Liver (tissue), 9 donors: ENCODE data around the gene SIRPB1. TPM values are rescaled to one million over a fixed set of nuclear protein-coding genes. Genes with fewer than 3 reads are reported as not detected.

Experiments used
- DNase-seq: peaks from one replicate; pipeline ENCODE4 v3.0.0-alpha.2; 2017; ENCODE audit warnings: low spot score
- H3K27ac ChIP-seq, 2 donors: one replicate each; pipeline ENCODE4 v1.7.0; 2013; ENCODE audit warnings: inconsistent platforms in 2 of 2, low read length in 2 of 2, control low read depth in 1 of 2, low read depth in 1 of 2, mild to moderate bottlenecking in 1 of 2
- H3K27me3 ChIP-seq, 4 donors: one replicate each; pipeline versions ENCODE4 v1.6.1 to v1.7.0; 2013; ENCODE audit warnings: low read length in 3 of 4, inconsistent platforms in 1 of 4, mild to moderate bottlenecking in 1 of 4, moderate library complexity in 1 of 4; ENCODE audit not compliant: control insufficient read depth in 4 of 4, insufficient read depth in 4 of 4
- H3K36me3 ChIP-seq, 4 donors: one replicate each; pipeline versions ENCODE4 v1.6.1 to v1.7.0; 2013; ENCODE audit warnings: low read length in 3 of 4, mild to moderate bottlenecking in 3 of 4, low read depth in 1 of 4, moderate library complexity in 1 of 4; ENCODE audit not compliant: control insufficient read depth in 4 of 4, insufficient read depth in 3 of 4
- H3K4me1 ChIP-seq, 4 donors: one replicate each; pipeline versions ENCODE4 v1.6.1 to v1.7.0; 2013; ENCODE audit warnings: low read length in 3 of 4, mild to moderate bottlenecking in 3 of 4, moderate library complexity in 1 of 4; ENCODE audit not compliant: control insufficient read depth in 4 of 4, insufficient read depth in 4 of 4
- H3K4me3 ChIP-seq, 3 donors: one replicate each; pipeline versions ENCODE4 v1.6.1 to v1.7.0; 2013; ENCODE audit warnings: low read length in 3 of 3, control low read depth in 1 of 3, low read depth in 1 of 3, mild to moderate bottlenecking in 1 of 3
- H3K9ac ChIP-seq, 2 donors: one replicate each; pipeline ENCODE4 v1.7.0; 2013; ENCODE audit warnings: low read length in 2 of 2, mild to moderate bottlenecking in 2 of 2, moderate library complexity in 2 of 2, control low read depth in 1 of 2, low read depth in 1 of 2
- H3K9me3 ChIP-seq, 4 donors: one replicate each; pipeline versions ENCODE4 v1.6.1 to v1.7.0; 2013; ENCODE audit warnings: low read length in 3 of 4; ENCODE audit not compliant: control insufficient read depth in 4 of 4
- EGR1 ChIP-seq, 2 donors: IDR thresholded peaks; 2 replicates each; pipeline ENCODE4 v1.6.1; 2016 to 2018; ENCODE audit warnings: antibody characterized with exemption in 2 of 2, low read depth in 2 of 2
- FOXA1 ChIP-seq: IDR thresholded peaks from 2 replicates; pipeline ENCODE4 v1.6.1; 2016; ENCODE audit warnings: antibody characterized with exemption
- FOXA2 ChIP-seq: IDR thresholded peaks from 2 replicates; pipeline ENCODE4 v1.6.1; 2016; ENCODE audit warnings: antibody characterized with exemption
- GABPA ChIP-seq, 2 donors: IDR thresholded peaks in 1 of 2; conservative IDR thresholded peaks in 1 of 2; 2 replicates each; pipeline ENCODE4 v1.6.1; 2016; ENCODE audit warnings: antibody characterized with exemption in 2 of 2, mild to moderate bottlenecking in 1 of 2, moderate library complexity in 1 of 2
- HNF4A ChIP-seq, 2 donors: conservative IDR thresholded peaks; 2 replicates each; pipeline ENCODE4 v1.6.1; 2016; ENCODE audit warnings: antibody characterized with exemption in 2 of 2, mild to moderate bottlenecking in 2 of 2
- HNF4G ChIP-seq: IDR thresholded peaks from 2 replicates; pipeline ENCODE4 v1.6.1; 2016; ENCODE audit warnings: antibody characterized with exemption
- JUND ChIP-seq, 2 donors: IDR thresholded peaks; 2 replicates each; pipeline ENCODE4 v1.6.1; 2016; ENCODE audit warnings: antibody characterized with exemption in 2 of 2
- NR2F2 ChIP-seq: IDR thresholded peaks from 2 replicates; pipeline ENCODE4 v1.6.1; 2016; ENCODE audit warnings: antibody characterized with exemption
- RXRA ChIP-seq, 2 donors: IDR thresholded peaks; 2 replicates each; pipeline ENCODE4 v1.6.1; 2017 to 2018; ENCODE audit warnings: antibody characterized with exemption in 2 of 2, mild to moderate bottlenecking in 1 of 2
- SP1 ChIP-seq: IDR thresholded peaks from 2 replicates; pipeline ENCODE4 v1.6.1; 2018; ENCODE audit warnings: antibody characterized with exemption, mild to moderate bottlenecking
- TAF1 ChIP-seq: conservative IDR thresholded peaks from 2 replicates; pipeline ENCODE4 v1.6.1; 2016; ENCODE audit warnings: antibody characterized with exemption, mild to moderate bottlenecking
- YY1 ChIP-seq: IDR thresholded peaks from 2 replicates; pipeline ENCODE4 v1.6.1; 2016; ENCODE audit warnings: antibody characterized with exemption, mild to moderate bottlenecking
- WGBS: extraction: QIAGEN DNeasy Blood & Tissue Kit; methylation state at CpG from one replicate; pipeline ENCODE4 v1.1.7; 2013; 5-methylcytosine and 5-hydroxymethylcytosine counted together
- polyA plus RNA-seq, 2 donors: library from polyadenylated mRNA; stranded (reverse) in 1 of 2; unstranded in 1 of 2; fragments of 200-250 nt in 1 of 2; fragments of >200 nt in 1 of 2; fragmentation: Nextera tagmentation in 1 of 2; extraction: Ambion mirVana in 1 of 2; gene quantifications; one replicate each; pipeline versions ENCODE4 v1.2.1 to v1.2.3, GENCODE V29; 2013 to 2015
- total RNA-seq, 2 donors: library from RNA; depleted of rRNA; stranded (reverse); fragments of >200 nt; gene quantifications; one replicate each; pipeline ENCODE4 v1.2.3, GENCODE V29; 2014
- TF ChIP-seq, protein P1 (sequence below): fragments of 150-350 bp; IDR thresholded peaks from 2 replicates; pipeline ENCODE4 v1.5.1; 2017; ENCODE audit warnings: improper control_type of control experiment, low read depth, low read length; ENCODE audit not compliant: missing input control
- TF ChIP-seq, protein P2 (sequence below): IDR thresholded peaks from 2 replicates; pipeline ENCODE4 v1.6.1; 2016; ENCODE audit warnings: antibody characterized with exemption, mild to moderate bottlenecking
- TF ChIP-seq, protein P3 (sequence below): IDR thresholded peaks from 2 replicates; pipeline ENCODE4 v1.6.1; 2016; ENCODE audit warnings: antibody characterized with exemption
- donor health status: healthy.
- donor health status: healthy.
- donor health status: healthy.
- donor health status: healthy.
- donor health status: healthy.

Gene SIRPB1
- total and polyA plus RNA-seq, 4 donors, result 0.47 to 4.4 (median 1.4) TPM

DNA sequence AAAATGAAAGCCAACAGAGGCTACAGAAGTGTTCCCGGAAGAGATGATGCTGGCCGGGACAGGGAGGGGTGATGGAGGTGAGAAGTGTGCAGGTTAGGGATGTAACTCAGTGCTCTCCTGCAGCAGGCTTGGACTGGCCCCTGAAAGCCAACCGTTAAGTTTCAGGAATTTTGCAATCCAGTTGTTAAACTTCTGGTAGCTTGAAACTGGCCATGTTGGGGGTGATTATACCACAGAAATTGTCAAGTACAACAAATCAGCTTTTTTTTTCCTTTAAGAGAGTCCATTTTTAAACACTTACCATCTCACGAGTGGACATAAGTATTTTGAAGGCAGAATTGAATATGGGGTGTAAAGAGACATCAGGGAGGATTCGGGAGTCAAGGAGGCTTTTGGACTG lies 8.8 kb upstream of the SIRPB1 start:
- WGBS, result 65% methylated on average over 5 of the region's 5 CpGs
- Histone ChIP-seq H3K27me3 (no peaks in the 10 kb centered on the region), H3K27ac (no peak overlapping the region), H3K36me3 (no peaks in the 10 kb centered on the region), H3K4me1 (no peaks in the 10 kb centered on the region), H3K4me3 (no peak overlapping the region), H3K9ac (no peak overlapping the region), H3K9me3 (no peaks in the 10 kb centered on the region)
- DNase-seq, result no peak
- TF ChIP-seq EGR1 (IDR thresholded peaks at IDR 0.05; ENCODE audit: low read depth in 2 of 2), result no peak
- no peak for TF ChIP-seq HNF4G
- no peak for TF ChIP-seq NR2F2
- TF ChIP-seq RXRA (IDR thresholded peaks at IDR 0.05), result no peak
- TF ChIP-seq, protein P1, sequence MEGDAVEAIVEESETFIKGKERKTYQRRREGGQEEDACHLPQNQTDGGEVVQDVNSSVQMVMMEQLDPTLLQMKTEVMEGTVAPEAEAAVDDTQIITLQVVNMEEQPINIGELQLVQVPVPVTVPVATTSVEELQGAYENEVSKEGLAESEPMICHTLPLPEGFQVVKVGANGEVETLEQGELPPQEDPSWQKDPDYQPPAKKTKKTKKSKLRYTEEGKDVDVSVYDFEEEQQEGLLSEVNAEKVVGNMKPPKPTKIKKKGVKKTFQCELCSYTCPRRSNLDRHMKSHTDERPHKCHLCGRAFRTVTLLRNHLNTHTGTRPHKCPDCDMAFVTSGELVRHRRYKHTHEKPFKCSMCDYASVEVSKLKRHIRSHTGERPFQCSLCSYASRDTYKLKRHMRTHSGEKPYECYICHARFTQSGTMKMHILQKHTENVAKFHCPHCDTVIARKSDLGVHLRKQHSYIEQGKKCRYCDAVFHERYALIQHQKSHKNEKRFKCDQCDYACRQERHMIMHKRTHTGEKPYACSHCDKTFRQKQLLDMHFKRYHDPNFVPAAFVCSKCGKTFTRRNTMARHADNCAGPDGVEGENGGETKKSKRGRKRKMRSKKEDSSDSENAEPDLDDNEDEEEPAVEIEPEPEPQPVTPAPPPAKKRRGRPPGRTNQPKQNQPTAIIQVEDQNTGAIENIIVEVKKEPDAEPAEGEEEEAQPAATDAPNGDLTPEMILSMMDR, result no peak
- TF ChIP-seq FOXA2, result no peak
- no peak for TF ChIP-seq TAF1
- TF ChIP-seq GABPA (IDR thresholded peaks at IDR 0.05 in 1 of 2, conservative IDR thresholded peaks at IDR 0.05 in 1 of 2), result no peak

DNA sequence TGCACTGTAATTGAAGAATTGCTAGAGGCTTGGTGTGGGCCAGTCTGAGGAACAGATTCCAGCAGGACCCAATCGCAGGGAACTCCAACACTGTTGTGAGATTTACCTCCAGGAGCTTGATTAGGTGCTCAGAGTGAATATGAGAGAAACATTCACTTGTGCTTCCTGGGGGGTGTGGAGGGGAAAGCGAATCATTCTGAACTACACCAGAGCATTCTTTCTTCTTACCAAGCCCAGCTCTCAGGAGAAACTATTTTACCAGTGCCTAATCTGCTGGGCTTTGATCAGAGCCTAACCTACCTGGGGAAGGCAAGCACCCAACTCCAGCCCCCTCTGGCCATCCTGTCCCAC lies 7.4 kb upstream of the SIRPB1 start:
- TF ChIP-seq NR2F2 (no peak), HNF4G (no peak), FOXA2 (no peak), FOXA1 (no peak), YY1 (no peak), SP1 (no peak), JUND (IDR thresholded peaks at IDR 0.05) (no peak), GABPA (IDR thresholded peaks at IDR 0.05 in 1 of 2, conservative IDR thresholded peaks at IDR 0.05 in 1 of 2) (no peak)
- TF ChIP-seq, protein P1, result no peak
- Histone ChIP-seq H3K9ac (no peak overlapping the region), H3K4me1 (no peaks in the 10 kb centered on the region), H3K9me3 (no peaks in the 10 kb centered on the region), H3K27ac (no peak overlapping the region), H3K27me3 (peaks cover 0 to 2% (median 0%) of the 10 kb centered on the region in 4 donors), H3K36me3 (no peaks in the 10 kb centered on the region), H3K4me3 (no peak overlapping the region)
- DNase-seq, result no peak
- WGBS, result 88% methylated on average over 2 of the region's 2 CpGs

DNA sequence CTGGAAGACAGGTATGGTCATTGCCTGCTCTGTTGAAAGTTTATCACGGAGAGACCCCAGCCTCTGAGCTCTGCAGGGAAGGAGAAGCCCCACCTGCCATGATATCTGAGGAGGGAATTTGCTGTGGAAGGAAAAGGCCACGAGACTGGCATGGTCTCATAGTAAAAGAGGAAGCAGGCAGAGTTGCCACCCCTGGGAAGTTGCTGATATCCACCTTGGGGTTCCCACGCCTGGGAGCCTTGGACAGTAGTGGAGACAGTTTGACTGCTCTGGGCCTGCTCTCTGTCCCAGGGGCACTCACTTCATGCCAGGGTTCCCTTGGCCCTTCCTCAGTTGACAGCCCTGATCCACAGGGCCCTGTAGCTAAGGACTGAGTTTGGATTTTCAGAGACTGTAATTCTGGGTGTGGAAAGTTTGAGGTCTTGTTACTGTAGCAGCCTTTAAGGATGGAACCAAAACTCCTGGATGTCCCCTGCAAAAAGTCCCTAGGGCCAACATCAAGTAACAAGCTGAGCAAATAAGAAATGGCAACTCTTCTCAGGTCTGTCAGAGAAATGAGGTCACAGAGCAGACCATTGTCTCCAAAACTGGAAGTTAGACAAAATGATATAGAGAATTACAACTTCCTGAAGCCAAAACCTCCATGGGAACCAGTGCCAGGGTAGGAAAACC lies 6.9 kb upstream of the SIRPB1 start:
- Histone ChIP-seq H3K4me1 (no peaks in the 10 kb centered on the region), H3K4me3 (no peak overlapping the region), H3K9me3 (no peaks in the 10 kb centered on the region), H3K9ac (no peak overlapping the region), H3K27me3 (peaks cover 0 to 2% (median 0%) of the 10 kb centered on the region in 4 donors), H3K27ac (no peak overlapping the region), H3K36me3 (no peaks in the 10 kb centered on the region)
- no peak for DNase-seq
- 65% methylated on average over 3 of the region's 3 CpGs for WGBS
- TF ChIP-seq, protein P2, sequence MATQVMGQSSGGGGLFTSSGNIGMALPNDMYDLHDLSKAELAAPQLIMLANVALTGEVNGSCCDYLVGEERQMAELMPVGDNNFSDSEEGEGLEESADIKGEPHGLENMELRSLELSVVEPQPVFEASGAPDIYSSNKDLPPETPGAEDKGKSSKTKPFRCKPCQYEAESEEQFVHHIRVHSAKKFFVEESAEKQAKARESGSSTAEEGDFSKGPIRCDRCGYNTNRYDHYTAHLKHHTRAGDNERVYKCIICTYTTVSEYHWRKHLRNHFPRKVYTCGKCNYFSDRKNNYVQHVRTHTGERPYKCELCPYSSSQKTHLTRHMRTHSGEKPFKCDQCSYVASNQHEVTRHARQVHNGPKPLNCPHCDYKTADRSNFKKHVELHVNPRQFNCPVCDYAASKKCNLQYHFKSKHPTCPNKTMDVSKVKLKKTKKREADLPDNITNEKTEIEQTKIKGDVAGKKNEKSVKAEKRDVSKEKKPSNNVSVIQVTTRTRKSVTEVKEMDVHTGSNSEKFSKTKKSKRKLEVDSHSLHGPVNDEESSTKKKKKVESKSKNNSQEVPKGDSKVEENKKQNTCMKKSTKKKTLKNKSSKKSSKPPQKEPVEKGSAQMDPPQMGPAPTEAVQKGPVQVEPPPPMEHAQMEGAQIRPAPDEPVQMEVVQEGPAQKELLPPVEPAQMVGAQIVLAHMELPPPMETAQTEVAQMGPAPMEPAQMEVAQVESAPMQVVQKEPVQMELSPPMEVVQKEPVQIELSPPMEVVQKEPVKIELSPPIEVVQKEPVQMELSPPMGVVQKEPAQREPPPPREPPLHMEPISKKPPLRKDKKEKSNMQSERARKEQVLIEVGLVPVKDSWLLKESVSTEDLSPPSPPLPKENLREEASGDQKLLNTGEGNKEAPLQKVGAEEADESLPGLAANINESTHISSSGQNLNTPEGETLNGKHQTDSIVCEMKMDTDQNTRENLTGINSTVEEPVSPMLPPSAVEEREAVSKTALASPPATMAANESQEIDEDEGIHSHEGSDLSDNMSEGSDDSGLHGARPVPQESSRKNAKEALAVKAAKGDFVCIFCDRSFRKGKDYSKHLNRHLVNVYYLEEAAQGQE, result no peak
- TF ChIP-seq HNF4A (conservative IDR thresholded peaks at IDR 0.05) (no peak), HNF4G (no peak), SP1 (no peak), TAF1 (no peak), FOXA2 (no peak), FOXA1 (no peak)
- TF ChIP-seq, protein P3, sequence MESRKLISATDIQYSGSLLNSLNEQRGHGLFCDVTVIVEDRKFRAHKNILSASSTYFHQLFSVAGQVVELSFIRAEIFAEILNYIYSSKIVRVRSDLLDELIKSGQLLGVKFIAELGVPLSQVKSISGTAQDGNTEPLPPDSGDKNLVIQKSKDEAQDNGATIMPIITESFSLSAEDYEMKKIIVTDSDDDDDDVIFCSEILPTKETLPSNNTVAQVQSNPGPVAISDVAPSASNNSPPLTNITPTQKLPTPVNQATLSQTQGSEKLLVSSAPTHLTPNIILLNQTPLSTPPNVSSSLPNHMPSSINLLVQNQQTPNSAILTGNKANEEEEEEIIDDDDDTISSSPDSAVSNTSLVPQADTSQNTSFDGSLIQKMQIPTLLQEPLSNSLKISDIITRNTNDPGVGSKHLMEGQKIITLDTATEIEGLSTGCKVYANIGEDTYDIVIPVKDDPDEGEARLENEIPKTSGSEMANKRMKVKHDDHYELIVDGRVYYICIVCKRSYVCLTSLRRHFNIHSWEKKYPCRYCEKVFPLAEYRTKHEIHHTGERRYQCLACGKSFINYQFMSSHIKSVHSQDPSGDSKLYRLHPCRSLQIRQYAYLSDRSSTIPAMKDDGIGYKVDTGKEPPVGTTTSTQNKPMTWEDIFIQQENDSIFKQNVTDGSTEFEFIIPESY, result no peak
- TF ChIP-seq, protein P1, result no peak
